GM23338 (cell line): ENCODE results near the gene AATF. TPM values are rescaled to one million over a fixed set of nuclear protein-coding genes. Genes with fewer than 3 reads are reported as not detected.

ENCODE experiments used
- ATAC-seq: fragments of 200-7000 bp; cut with Tn5 transposase; 3 replicates; pipeline ENCODE4 v1.9.1; 2020
- DNase-seq: peaks from one replicate; pipeline ENCODE4 v3.0.0-alpha.2; 2015; ENCODE audit warnings: low spot score
- H2AFZ ChIP-seq: fragments of 200-600 bp; sonication (generic); 2 replicates; pipeline ENCODE4 v1.8.0; 2016; ENCODE audit warnings: antibody characterized with exemption, mild to moderate bottlenecking, moderate library complexity
- H3F3A ChIP-seq: fragments of 200-600 bp; sonication (generic); replicated peaks from 2 replicates; pipeline ENCODE4 v1.8.0; 2017; ENCODE audit warnings: antibody characterized with exemption, mixed run types, low read depth
- H3K27ac ChIP-seq: fragments of 200-600 bp; sonication (generic); 2 replicates; pipeline ENCODE4 v1.6.1; 2016; ENCODE audit warnings: low read depth
- H3K27me3 ChIP-seq: fragments of 200-600 bp; sonication (generic); 2 replicates; pipeline ENCODE4 v1.8.0; 2016; ENCODE audit warnings: mild to moderate bottlenecking, mixed run types, moderate library complexity; ENCODE audit not compliant: insufficient read depth
- H3K36me3 ChIP-seq: fragments of 200-600 bp; sonication (generic); 2 replicates; pipeline ENCODE4 v1.8.0; 2016; ENCODE audit warnings: mild to moderate bottlenecking; ENCODE audit not compliant: insufficient read depth
- H3K4me1 ChIP-seq: fragments of 200-600 bp; sonication (generic); 2 replicates; pipeline ENCODE4 v1.8.0; 2016; ENCODE audit warnings: mild to moderate bottlenecking, moderate library complexity; ENCODE audit not compliant: insufficient read depth
- H3K4me2 ChIP-seq: fragments of 200-600 bp; sonication (generic); 2 replicates; pipeline ENCODE4 v1.7.1; 2017; ENCODE audit warnings: mixed run types
- H3K4me3 ChIP-seq: fragments of 200-600 bp; sonication (generic); 2 replicates; pipeline ENCODE4 v1.6.1; 2016; ENCODE audit warnings: mixed run types
- H3K79me2 ChIP-seq: fragments of 200-600 bp; sonication (generic); replicated peaks from 2 replicates; pipeline ENCODE4 v1.8.0; 2017; ENCODE audit warnings: mild to moderate bottlenecking; ENCODE audit not compliant: insufficient read depth
- H3K9me2 ChIP-seq: fragments of 200-600 bp; sonication (generic); 2 replicates; pipeline ENCODE4 v1.8.0; 2017; ENCODE audit not compliant: insufficient read depth
- H4K20me1 ChIP-seq: fragments of 200-600 bp; sonication (generic); replicated peaks from 2 replicates; pipeline ENCODE4 v1.8.0; 2017; ENCODE audit warnings: mild to moderate bottlenecking; ENCODE audit not compliant: insufficient read depth
- H3K27ac Mint-ChIP-seq: 2 replicates; pipeline ENCODE4 v1.8.0; 2020; ENCODE audit warnings: inconsistent platforms, mild to moderate bottlenecking, moderate library complexity, mixed read lengths
- H3K27me3 Mint-ChIP-seq: 3 replicates; pipeline ENCODE4 v1.8.0; 2022; ENCODE audit warnings: low read depth, mild to moderate bottlenecking, moderate library complexity, mixed read lengths, inconsistent platforms; ENCODE audit not compliant: insufficient read depth, poor library complexity
- H3K36me3 Mint-ChIP-seq: 3 replicates; pipeline ENCODE4 v1.8.0; 2021; ENCODE audit warnings: low read depth, mild to moderate bottlenecking, inconsistent platforms, moderate library complexity, mixed read lengths
- H3K4me1 Mint-ChIP-seq: 3 replicates; pipeline ENCODE4 v1.8.0; 2020; ENCODE audit warnings: mild to moderate bottlenecking, inconsistent platforms, mixed read lengths
- H3K4me3 Mint-ChIP-seq: 3 replicates; pipeline ENCODE4 v1.8.0; 2021; ENCODE audit warnings: moderate library complexity, mild to moderate bottlenecking, inconsistent platforms, mixed read lengths
- H3K9me3 Mint-ChIP-seq: 3 replicates; pipeline ENCODE4 v1.8.0; 2020; ENCODE audit warnings: moderate library complexity, mild to moderate bottlenecking, inconsistent platforms, mixed read lengths
- CREB1 ChIP-seq: fragments of 250-450 bp; sonication (Bioruptor Pico); IDR thresholded peaks from 2 replicates; pipeline ENCODE4 v1.5.0; 2020; ENCODE audit warnings: low read depth, mild to moderate bottlenecking, moderate library complexity
- JUNB ChIP-seq: IDR thresholded peaks from one replicate; pipeline ENCODE4 v1.6.1; 2016; ENCODE audit warnings: antibody characterized with exemption; ENCODE audit not compliant: unreplicated experiment
- REST ChIP-seq: IDR thresholded peaks from one replicate; pipeline ENCODE4 v1.6.1; 2018; ENCODE audit warnings: antibody characterized with exemption; ENCODE audit not compliant: unreplicated experiment
- ZNF114 ChIP-seq: fragments of 250-450 bp; sonication (Bioruptor Pico); IDR thresholded peaks from 2 replicates; pipeline ENCODE4 v1.5.0; 2020; ENCODE audit warnings: mild to moderate bottlenecking, moderate library complexity
- ZNF331 ChIP-seq: fragments of 250-450 bp; sonication (Bioruptor Pico); IDR thresholded peaks from 2 replicates; pipeline ENCODE4 v1.5.0; 2020; ENCODE audit warnings: low read depth, mild to moderate bottlenecking, moderate library complexity
- polyA plus RNA-seq: library from polyadenylated mRNA; unstranded; fragments of >200 nt; fragmentation: Nextera tagmentation; extraction: Ambion mirVana; gene quantifications from 2 replicates; pipeline ENCODE4 v1.2.1, GENCODE V29; 2016
- total RNA-seq: library from RNA; depleted of rRNA; stranded (reverse); fragments of >200 nt; shearing (Covaris generic); gene quantifications from 2 replicates; pipeline ENCODE4 v1.2.3, GENCODE V29; 2014
- TF ChIP-seq, protein P1 (sequence below), 2 experiments: fragments of 200-600 bp in 1 of 2; sonication (generic) in 1 of 2; conservative IDR thresholded peaks; 2 replicates each; pipeline versions ENCODE4 v1.5.1 to v1.6.1; 2016 to 2017; ENCODE audit warnings: antibody characterized with exemption in 2 of 2, low read depth in 2 of 2, mild to moderate bottlenecking in 2 of 2, moderate library complexity in 1 of 2
- TF ChIP-seq, protein P2 (sequence below): fragments of 250-450 bp; sonication (Bioruptor Pico); IDR thresholded peaks from 2 replicates; pipeline ENCODE4 v1.5.0; 2020; ENCODE audit warnings: mild to moderate bottlenecking, moderate library complexity

The AATF gene
- total and polyA plus RNA-seq, 2 experiments from 2014 or later: 40.2 to 71.2 TPM

DNA sequence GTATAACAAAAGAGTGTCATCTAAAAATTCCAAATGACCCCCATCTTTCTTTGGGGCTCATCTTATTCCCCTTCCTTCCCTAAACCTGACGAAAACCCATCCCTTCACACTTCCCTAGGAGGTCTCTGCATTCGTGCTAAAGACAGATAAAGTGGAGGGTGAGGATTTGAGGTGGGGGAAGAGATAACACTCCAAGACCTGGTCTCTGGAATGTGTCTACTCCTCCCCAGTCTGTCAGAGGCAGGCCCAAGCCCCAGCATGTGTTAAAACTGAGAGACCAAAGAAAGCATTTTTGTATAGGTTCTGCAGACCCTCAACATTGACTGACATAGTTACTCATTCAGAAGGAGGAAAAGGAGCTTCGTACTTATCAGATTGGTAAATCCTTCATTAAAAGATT is 22.5 kb upstream of the AATF start:
- no peak overlapping the region for H2AFZ ChIP-seq
- Mint-ChIP-seq H3K27me3 (peaks cover 50% of the 10 kb centered on the region), H3K36me3 (no peaks in the 10 kb centered on the region), H3K9me3 (no peaks in the 10 kb centered on the region), H3K4me3 (no peak overlapping the region), H3K4me1 (peaks cover 65% of the 10 kb centered on the region), H3K27ac (no peak overlapping the region)
- H3K27me3 ChIP-seq: peaks cover 44% of the 10 kb centered on the region
- no peak overlapping the region for H3K4me3 ChIP-seq
- no peaks in the 10 kb centered on the region for H3K79me2 ChIP-seq
- H3K27ac ChIP-seq: no peak overlapping the region
- ATAC-seq: no peak
- H3K4me1 ChIP-seq: peaks cover 49% of the 10 kb centered on the region
- no peak for DNase-seq
- H3K36me3 ChIP-seq: no peaks in the 10 kb centered on the region
- no peaks in the 10 kb centered on the region; the same call in 1 of the 2 replicates for H4K20me1 ChIP-seq
- no peaks in the 10 kb centered on the region for H3K9me2 ChIP-seq
- H3F3A ChIP-seq: peaks cover 15% of the 10 kb centered on the region
- no peak for TF ChIP-seq REST
- TF ChIP-seq JUNB: no peak
- no peak for TF ChIP-seq ZNF114
- TF ChIP-seq, protein P1, sequence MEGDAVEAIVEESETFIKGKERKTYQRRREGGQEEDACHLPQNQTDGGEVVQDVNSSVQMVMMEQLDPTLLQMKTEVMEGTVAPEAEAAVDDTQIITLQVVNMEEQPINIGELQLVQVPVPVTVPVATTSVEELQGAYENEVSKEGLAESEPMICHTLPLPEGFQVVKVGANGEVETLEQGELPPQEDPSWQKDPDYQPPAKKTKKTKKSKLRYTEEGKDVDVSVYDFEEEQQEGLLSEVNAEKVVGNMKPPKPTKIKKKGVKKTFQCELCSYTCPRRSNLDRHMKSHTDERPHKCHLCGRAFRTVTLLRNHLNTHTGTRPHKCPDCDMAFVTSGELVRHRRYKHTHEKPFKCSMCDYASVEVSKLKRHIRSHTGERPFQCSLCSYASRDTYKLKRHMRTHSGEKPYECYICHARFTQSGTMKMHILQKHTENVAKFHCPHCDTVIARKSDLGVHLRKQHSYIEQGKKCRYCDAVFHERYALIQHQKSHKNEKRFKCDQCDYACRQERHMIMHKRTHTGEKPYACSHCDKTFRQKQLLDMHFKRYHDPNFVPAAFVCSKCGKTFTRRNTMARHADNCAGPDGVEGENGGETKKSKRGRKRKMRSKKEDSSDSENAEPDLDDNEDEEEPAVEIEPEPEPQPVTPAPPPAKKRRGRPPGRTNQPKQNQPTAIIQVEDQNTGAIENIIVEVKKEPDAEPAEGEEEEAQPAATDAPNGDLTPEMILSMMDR (conservative IDR thresholded peaks at IDR 0.05; ENCODE audit: low read depth in 2 of 2): no peak
- TF ChIP-seq ZNF331 (CRISPR knock-in tag): no peak
- TF ChIP-seq, protein P2, sequence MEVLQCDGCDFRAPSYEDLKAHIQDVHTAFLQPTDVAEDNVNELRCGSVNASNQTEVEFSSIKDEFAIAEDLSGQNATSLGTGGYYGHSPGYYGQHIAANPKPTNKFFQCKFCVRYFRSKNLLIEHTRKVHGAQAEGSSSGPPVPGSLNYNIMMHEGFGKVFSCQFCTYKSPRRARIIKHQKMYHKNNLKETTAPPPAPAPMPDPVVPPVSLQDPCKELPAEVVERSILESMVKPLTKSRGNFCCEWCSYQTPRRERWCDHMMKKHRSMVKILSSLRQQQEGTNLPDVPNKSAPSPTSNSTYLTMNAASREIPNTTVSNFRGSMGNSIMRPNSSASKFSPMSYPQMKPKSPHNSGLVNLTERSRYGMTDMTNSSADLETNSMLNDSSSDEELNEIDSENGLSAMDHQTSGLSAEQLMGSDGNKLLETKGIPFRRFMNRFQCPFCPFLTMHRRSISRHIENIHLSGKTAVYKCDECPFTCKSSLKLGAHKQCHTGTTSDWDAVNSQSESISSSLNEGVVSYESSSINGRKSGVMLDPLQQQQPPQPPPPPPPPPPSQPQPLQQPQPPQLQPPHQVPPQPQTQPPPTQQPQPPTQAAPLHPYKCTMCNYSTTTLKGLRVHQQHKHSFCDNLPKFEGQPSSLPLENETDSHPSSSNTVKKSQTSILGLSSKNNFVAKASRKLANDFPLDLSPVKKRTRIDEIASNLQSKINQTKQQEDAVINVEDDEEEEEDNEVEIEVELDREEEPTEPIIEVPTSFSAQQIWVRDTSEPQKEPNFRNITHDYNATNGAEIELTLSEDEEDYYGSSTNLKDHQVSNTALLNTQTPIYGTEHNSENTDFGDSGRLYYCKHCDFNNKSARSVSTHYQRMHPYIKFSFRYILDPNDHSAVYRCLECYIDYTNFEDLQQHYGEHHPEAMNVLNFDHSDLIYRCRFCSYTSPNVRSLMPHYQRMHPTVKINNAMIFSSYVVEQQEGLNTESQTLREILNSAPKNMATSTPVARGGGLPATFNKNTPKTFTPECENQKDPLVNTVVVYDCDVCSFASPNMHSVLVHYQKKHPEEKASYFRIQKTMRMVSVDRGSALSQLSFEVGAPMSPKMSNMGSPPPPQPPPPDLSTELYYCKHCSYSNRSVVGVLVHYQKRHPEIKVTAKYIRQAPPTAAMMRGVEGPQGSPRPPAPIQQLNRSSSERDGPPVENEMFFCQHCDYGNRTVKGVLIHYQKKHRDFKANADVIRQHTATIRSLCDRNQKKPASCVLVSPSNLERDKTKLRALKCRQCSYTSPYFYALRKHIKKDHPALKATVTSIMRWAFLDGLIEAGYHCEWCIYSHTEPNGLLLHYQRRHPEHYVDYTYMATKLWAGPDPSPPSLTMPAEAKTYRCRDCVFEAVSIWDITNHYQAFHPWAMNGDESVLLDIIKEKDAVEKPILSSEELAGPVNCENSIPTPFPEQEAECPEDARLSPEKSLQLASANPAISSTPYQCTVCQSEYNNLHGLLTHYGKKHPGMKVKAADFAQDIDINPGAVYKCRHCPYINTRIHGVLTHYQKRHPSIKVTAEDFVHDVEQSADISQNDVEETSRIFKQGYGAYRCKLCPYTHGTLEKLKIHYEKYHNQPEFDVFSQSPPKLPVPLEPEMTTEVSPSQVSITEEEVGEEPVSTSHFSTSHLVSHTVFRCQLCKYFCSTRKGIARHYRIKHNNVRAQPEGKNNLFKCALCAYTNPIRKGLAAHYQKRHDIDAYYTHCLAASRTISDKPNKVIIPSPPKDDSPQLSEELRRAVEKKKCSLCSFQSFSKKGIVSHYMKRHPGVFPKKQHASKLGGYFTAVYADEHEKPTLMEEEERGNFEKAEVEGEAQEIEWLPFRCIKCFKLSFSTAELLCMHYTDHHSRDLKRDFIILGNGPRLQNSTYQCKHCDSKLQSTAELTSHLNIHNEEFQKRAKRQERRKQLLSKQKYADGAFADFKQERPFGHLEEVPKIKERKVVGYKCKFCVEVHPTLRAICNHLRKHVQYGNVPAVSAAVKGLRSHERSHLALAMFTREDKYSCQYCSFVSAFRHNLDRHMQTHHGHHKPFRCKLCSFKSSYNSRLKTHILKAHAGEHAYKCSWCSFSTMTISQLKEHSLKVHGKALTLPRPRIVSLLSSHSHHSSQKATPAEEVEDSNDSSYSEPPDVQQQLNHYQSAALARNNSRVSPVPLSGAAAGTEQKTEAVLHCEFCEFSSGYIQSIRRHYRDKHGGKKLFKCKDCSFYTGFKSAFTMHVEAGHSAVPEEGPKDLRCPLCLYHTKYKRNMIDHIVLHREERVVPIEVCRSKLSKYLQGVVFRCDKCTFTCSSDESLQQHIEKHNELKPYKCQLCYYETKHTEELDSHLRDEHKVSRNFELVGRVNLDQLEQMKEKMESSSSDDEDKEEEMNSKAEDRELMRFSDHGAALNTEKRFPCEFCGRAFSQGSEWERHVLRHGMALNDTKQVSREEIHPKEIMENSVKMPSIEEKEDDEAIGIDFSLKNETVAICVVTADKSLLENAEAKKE (CRISPR knock-in tag): no peak
- TF ChIP-seq CREB1 (CRISPR knock-in tag): no peak
- no peak overlapping the region for H3K4me2 ChIP-seq
